ENCODE measurements around the gene OTOR.

GRCh38 chr20:16785226-16785625 lies 37.1 kb downstream of the OTOR start:
- TF ChIP-seq POLR2AphosphoS5 (IDR thresholded peaks at IDR 0.05; ENCODE audit: low read depth, low read length) = no peak
- TF ChIP-seq POLR2A (IDR thresholded peaks at IDR 0.05; ENCODE audit: low read depth, low read length) = no peak
- TF ChIP-seq TAF1 (IDR thresholded peaks at IDR 0.05; ENCODE audit: low read depth, low read length) = no peak

All from GM12891 (cell line).